ENCODE measurements around the gene MAGI2. TPM values are rescaled to one million over a fixed set of nuclear protein-coding genes. Genes with fewer than 3 reads are reported as not detected.

Gene MAGI2
- total and polyA plus RNA-seq, 2 experiments from 2014 or later, result 3.5 to 4.1 TPM

GRCh38 chr7:78716876-78717275 is 736.6 kb downstream of the MAGI2 start:
- TF ChIP-seq EZH2phosphoT487 (IDR thresholded peaks at IDR 0.05; ENCODE audit: insufficient read depth, low read depth) (no peak), EZH2 (IDR thresholded peaks at IDR 0.05; ENCODE audit: insufficient read depth, poor library complexity, severe bottlenecking) (no peak)
- Histone ChIP-seq H3F3A (ENCODE audit: insufficient read depth) (no peaks in the 10 kb centered on the region), H3K4me1 (ENCODE audit: insufficient read depth) (no peaks in the 10 kb centered on the region), H3K4me3 (no peak overlapping the region), H3K9me3 (ENCODE audit: low read depth) (no peaks in the 10 kb centered on the region), H3K27me3 (replicated peaks; ENCODE audit: insufficient read depth) (no peaks in the 10 kb centered on the region), H2AFZ (no peak overlapping the region), H3K9ac (no peak overlapping the region), H3K27ac (no peak overlapping the region), H4K20me1 (ENCODE audit: insufficient read depth) (no peaks in the 10 kb centered on the region), H3K4me2 (ENCODE audit: unreplicated experiment) (no peak overlapping the region), H3K79me2 (ENCODE audit: insufficient read depth) (no peaks in the 10 kb centered on the region), H3K36me3 (ENCODE audit: low read depth) (no peaks in the 10 kb centered on the region), H3K9me2 (ENCODE audit: insufficient read depth) (no peaks in the 10 kb centered on the region)
- DNase-seq, result no peak
- in situ Hi-C loops (cut with MboI), result no loop called here
- 85 to 87% methylated on average over 10 of the region's 10 CpGs for WGBS, 2 experiments (ENCODE audit: low coverage in 1 of 2, low lambda C conversion rate in 2 of 2, missing lambda C conversion rate in 2 of 2)

- no peak for DNase-seq
- H2AFZ ChIP-seq, result no peak overlapping the region
- H3K27ac ChIP-seq, result no peak overlapping the region
- H3K4me3 ChIP-seq, result no peak overlapping the region
- no peaks in the 10 kb centered on the region for H3K9me2 ChIP-seq (ENCODE audit: insufficient read depth)
- no peaks in the 10 kb centered on the region for H3F3A ChIP-seq (ENCODE audit: insufficient read depth)
- H3K4me1 ChIP-seq (ENCODE audit: insufficient read depth), result no peaks in the 10 kb centered on the region
- in situ Hi-C loops (cut with MboI), result no loop called here
- no peaks in the 10 kb centered on the region for H3K9me3 ChIP-seq (ENCODE audit: low read depth)
- no peaks in the 10 kb centered on the region for H4K20me1 ChIP-seq (ENCODE audit: insufficient read depth)
- H3K9ac ChIP-seq, result no peak overlapping the region
- no peaks in the 10 kb centered on the region for H3K27me3 ChIP-seq (replicated peaks; ENCODE audit: insufficient read depth)
- H3K79me2 ChIP-seq (ENCODE audit: insufficient read depth), result no peaks in the 10 kb centered on the region
- no peak overlapping the region for H3K4me2 ChIP-seq (ENCODE audit: unreplicated experiment)
- 88 to 93% methylated on average over 4 of the region's 4 CpGs for WGBS, 2 experiments (ENCODE audit: low coverage in 1 of 2, low lambda C conversion rate in 2 of 2, missing lambda C conversion rate in 2 of 2)
- H3K36me3 ChIP-seq (ENCODE audit: low read depth), result no peaks in the 10 kb centered on the region
- TF ChIP-seq EZH2phosphoT487 (IDR thresholded peaks at IDR 0.05; ENCODE audit: insufficient read depth, low read depth) (no peak), EZH2 (IDR thresholded peaks at IDR 0.05; ENCODE audit: insufficient read depth, poor library complexity, severe bottlenecking) (no peak)
Observed at GRCh38 chr7:78714356-78714755, 739.1 kb downstream of the MAGI2 start.

GRCh38 chr7:78712111-78712510 is 741.4 kb downstream of the MAGI2 start:
- Histone ChIP-seq H3K9me2 (ENCODE audit: insufficient read depth) (no peaks in the 10 kb centered on the region), H3F3A (ENCODE audit: insufficient read depth) (no peaks in the 10 kb centered on the region), H3K4me2 (ENCODE audit: unreplicated experiment) (no peak overlapping the region), H3K79me2 (ENCODE audit: insufficient read depth) (no peaks in the 10 kb centered on the region), H2AFZ (no peak overlapping the region), H3K9me3 (ENCODE audit: low read depth) (no peaks in the 10 kb centered on the region), H3K27ac (no peak overlapping the region), H3K27me3 (replicated peaks; ENCODE audit: insufficient read depth) (no peaks in the 10 kb centered on the region), H4K20me1 (ENCODE audit: insufficient read depth) (no peaks in the 10 kb centered on the region), H3K4me1 (ENCODE audit: insufficient read depth) (no peaks in the 10 kb centered on the region), H3K9ac (no peak overlapping the region), H3K4me3 (no peak overlapping the region), H3K36me3 (ENCODE audit: low read depth) (no peaks in the 10 kb centered on the region)
- TF ChIP-seq EZH2phosphoT487 (IDR thresholded peaks at IDR 0.05; ENCODE audit: insufficient read depth, low read depth) (no peak), EZH2 (IDR thresholded peaks at IDR 0.05; ENCODE audit: insufficient read depth, poor library complexity, severe bottlenecking) (no peak)
- in situ Hi-C loops (cut with MboI), result no loop called here
- WGBS, 2 experiments (ENCODE audit: low coverage in 1 of 2, low lambda C conversion rate in 2 of 2, missing lambda C conversion rate in 2 of 2), result 91% methylated on average over 3 of the region's 3 CpGs
- DNase-seq, result no peak

- Histone ChIP-seq H4K20me1 (ENCODE audit: insufficient read depth) (no peaks in the 10 kb centered on the region), H3K9me2 (ENCODE audit: insufficient read depth) (no peaks in the 10 kb centered on the region), H2AFZ (no peak overlapping the region), H3F3A (ENCODE audit: insufficient read depth) (no peaks in the 10 kb centered on the region), H3K9me3 (ENCODE audit: low read depth) (no peaks in the 10 kb centered on the region), H3K36me3 (ENCODE audit: low read depth) (no peaks in the 10 kb centered on the region), H3K79me2 (ENCODE audit: insufficient read depth) (no peaks in the 10 kb centered on the region), H3K27ac (no peak overlapping the region), H3K4me2 (ENCODE audit: unreplicated experiment) (no peak overlapping the region), H3K9ac (no peak overlapping the region), H3K27me3 (replicated peaks; ENCODE audit: insufficient read depth) (no peaks in the 10 kb centered on the region), H3K4me1 (ENCODE audit: insufficient read depth) (no peaks in the 10 kb centered on the region), H3K4me3 (no peak overlapping the region)
- 92 to 100% methylated on average over 1 of the region's 1 CpG for WGBS, 2 experiments (ENCODE audit: low coverage in 1 of 2, low lambda C conversion rate in 2 of 2, missing lambda C conversion rate in 2 of 2)
- in situ Hi-C loops (cut with MboI), result no loop called here
- TF ChIP-seq EZH2 (IDR thresholded peaks at IDR 0.05; ENCODE audit: insufficient read depth, poor library complexity, severe bottlenecking) (no peak), EZH2phosphoT487 (IDR thresholded peaks at IDR 0.05; ENCODE audit: insufficient read depth, low read depth) (no peak)
- no peak for DNase-seq
Observed at GRCh38 chr7:78709658-78710057, 743.8 kb downstream of the MAGI2 start.

- H3K27me3 ChIP-seq (replicated peaks; ENCODE audit: insufficient read depth), result no peaks in the 10 kb centered on the region
- in situ Hi-C loops (cut with MboI), result no loop called here
- WGBS, 2 experiments (ENCODE audit: low coverage in 1 of 2, low lambda C conversion rate in 2 of 2, missing lambda C conversion rate in 2 of 2), result 93 to 97% methylated on average over 3 of the region's 3 CpGs
- H2AFZ ChIP-seq, result no peak overlapping the region
- no peaks in the 10 kb centered on the region for H3K9me3 ChIP-seq (ENCODE audit: low read depth)
- peaks cover 21% of the 10 kb centered on the region for H3F3A ChIP-seq (ENCODE audit: insufficient read depth)
- H3K4me1 ChIP-seq (ENCODE audit: insufficient read depth), result peaks cover 29% of the 10 kb centered on the region
- no peaks in the 10 kb centered on the region for H3K9me2 ChIP-seq (ENCODE audit: insufficient read depth)
- H3K79me2 ChIP-seq (ENCODE audit: insufficient read depth), result no peaks in the 10 kb centered on the region
- TF ChIP-seq EZH2 (IDR thresholded peaks at IDR 0.05; ENCODE audit: insufficient read depth, poor library complexity, severe bottlenecking) (no peak), EZH2phosphoT487 (IDR thresholded peaks at IDR 0.05; ENCODE audit: insufficient read depth, low read depth) (no peak)
- no peaks in the 10 kb centered on the region for H3K36me3 ChIP-seq (ENCODE audit: low read depth)
- no peak overlapping the region for H3K4me2 ChIP-seq (ENCODE audit: unreplicated experiment)
- no peak overlapping the region for H3K9ac ChIP-seq
- H3K27ac ChIP-seq, result no peak overlapping the region
- no peak overlapping the region for H3K4me3 ChIP-seq
- no peak for DNase-seq
- H4K20me1 ChIP-seq (ENCODE audit: insufficient read depth), result no peaks in the 10 kb centered on the region
Observed at GRCh38 chr7:78704504-78704903, 749.0 kb downstream of the MAGI2 start.
